ENCODE results near the gene PKLR.

PKLR gene

GRCh38 chr1:155245163-155245524, 56.1 kb downstream of the PKLR start:
- H3K36me3 ChIP-seq (replicated peaks; ENCODE audit: insufficient read depth, low read length), result no peaks in the 10 kb centered on the region
- peaks cover 13% of the 10 kb centered on the region for H3K4me1 ChIP-seq (ENCODE audit: low read length)
- peaks cover 14% of the 10 kb centered on the region for H3F3A ChIP-seq (ENCODE audit: insufficient read depth, low read length)
- peak overlapping the region; percentile 78 for H3K4me3 ChIP-seq (ENCODE audit: low read length)
- H3K79me2 ChIP-seq (ENCODE audit: low read length), result no peaks in the 10 kb centered on the region
- no peaks in the 10 kb centered on the region for H3K9me2 ChIP-seq (replicated peaks; ENCODE audit: insufficient read depth, low read length)
- H2AFZ ChIP-seq (ENCODE audit: low read length), result peak overlapping the region; percentile 94
- H3K9me3 ChIP-seq (replicated peaks; ENCODE audit: insufficient read depth, low read length), result no peaks in the 10 kb centered on the region
- no peak for DNase-seq
- H3K27me3 ChIP-seq (replicated peaks; ENCODE audit: insufficient read depth, low read length), result no peaks in the 10 kb centered on the region
- no peaks in the 10 kb centered on the region for H4K20me1 ChIP-seq (ENCODE audit: insufficient read depth, low read length)
- peak overlapping the region; percentile 39; the same call in 1 of the 2 replicates for H3K27ac ChIP-seq (ENCODE audit: low read length)
- peak overlapping the region; percentile 95 for H3K4me2 ChIP-seq (ENCODE audit: low read depth, low read length)
- peak overlapping the region; percentile 65 for H3K9ac ChIP-seq (ENCODE audit: low read length)
- TF ChIP-seq EZH2 (optimal IDR thresholded peaks at IDR 0.05; ENCODE audit: low read depth, low read length) (no peak), CTCF (IDR thresholded peaks at IDR 0.05; ENCODE audit: low read length) (no peak), EZH2phosphoT487 (IDR thresholded peaks at IDR 0.05; ENCODE audit: low read length) (no peak)

GRCh38 chr1:155244368-155245162, 56.7 kb downstream of the PKLR start:
- H4K20me1 ChIP-seq (ENCODE audit: insufficient read depth, low read length), result no peaks in the 10 kb centered on the region
- peak overlapping the region; percentile 39; the same call in 1 of the 2 replicates for H3K27ac ChIP-seq (ENCODE audit: low read length)
- peak overlapping the region; percentile 65 for H3K9ac ChIP-seq (ENCODE audit: low read length)
- DNase-seq, result peak; percentile 100
- H3K9me3 ChIP-seq (replicated peaks; ENCODE audit: insufficient read depth, low read length), result no peaks in the 10 kb centered on the region
- H3F3A ChIP-seq (ENCODE audit: insufficient read depth, low read length), result peaks cover 14% of the 10 kb centered on the region
- peaks cover 13% of the 10 kb centered on the region for H3K4me1 ChIP-seq (ENCODE audit: low read length)
- H3K4me3 ChIP-seq (ENCODE audit: low read length), result peak overlapping the region; percentile 78
- H3K36me3 ChIP-seq (replicated peaks; ENCODE audit: insufficient read depth, low read length), result no peaks in the 10 kb centered on the region
- TF ChIP-seq EZH2 (optimal IDR thresholded peaks at IDR 0.05; ENCODE audit: low read depth, low read length), result no peak
- TF ChIP-seq CTCF (IDR thresholded peaks at IDR 0.05; ENCODE audit: low read length), result peak; percentile 41
- H3K9me2 ChIP-seq (replicated peaks; ENCODE audit: insufficient read depth, low read length), result no peaks in the 10 kb centered on the region
- H3K79me2 ChIP-seq (ENCODE audit: low read length), result 0 out of 2 replicates have a peak, but pooled peaks cover 6% of the 10 kb centered on the region
- peak overlapping the region; percentile 95 for H3K4me2 ChIP-seq (ENCODE audit: low read depth, low read length)
- H2AFZ ChIP-seq (ENCODE audit: low read length), result peak overlapping the region; percentile 94
- H3K27me3 ChIP-seq (replicated peaks; ENCODE audit: insufficient read depth, low read length), result no peaks in the 10 kb centered on the region

- Histone ChIP-seq H3K9me3 (replicated peaks; ENCODE audit: insufficient read depth, low read length) (no peaks in the 10 kb centered on the region), H3K4me1 (ENCODE audit: low read length) (peaks cover 13% of the 10 kb centered on the region), H3K4me3 (ENCODE audit: low read length) (no peak overlapping the region), H3F3A (ENCODE audit: insufficient read depth, low read length) (peaks cover 14% of the 10 kb centered on the region), H3K4me2 (ENCODE audit: low read depth, low read length) (no peak overlapping the region), H4K20me1 (ENCODE audit: insufficient read depth, low read length) (no peaks in the 10 kb centered on the region), H3K9me2 (replicated peaks; ENCODE audit: insufficient read depth, low read length) (no peaks in the 10 kb centered on the region), H3K36me3 (replicated peaks; ENCODE audit: insufficient read depth, low read length) (no peaks in the 10 kb centered on the region), H3K9ac (ENCODE audit: low read length) (no peak overlapping the region), H3K79me2 (ENCODE audit: low read length) (0 out of 2 replicates have a peak, but pooled peaks cover 6% of the 10 kb centered on the region), H2AFZ (ENCODE audit: low read length) (no peak overlapping the region), H3K27ac (ENCODE audit: low read length) (no peak overlapping the region), H3K27me3 (replicated peaks; ENCODE audit: insufficient read depth, low read length) (no peaks in the 10 kb centered on the region)
- no peak for DNase-seq
- TF ChIP-seq EZH2phosphoT487 (IDR thresholded peaks at IDR 0.05; ENCODE audit: low read length) (no peak), CTCF (IDR thresholded peaks at IDR 0.05; ENCODE audit: low read length) (no peak), EZH2 (optimal IDR thresholded peaks at IDR 0.05; ENCODE audit: low read depth, low read length) (no peak)
Observed at GRCh38 chr1:155242805-155243358, 58.4 kb downstream of the PKLR start.

Data from MM.1S (cell line).